CD4-positive, alpha-beta T cell treated with Interleukin-2 at 100 ng/mL for 4 hours (primary cell): Measurements from ENCODE around the gene PTPRN2.
"Not testable (repeated sequence)": the region's sequence is repeated elsewhere in the genome, so short reads cannot be mapped to it uniquely, and the experiment has no call there.

Experiments used
- DNase-seq: peaks from one replicate; pipeline ENCODE4 v3.0.0-alpha.2; 2020; ENCODE audit warnings: low spot score

The PTPRN2 gene

GRCh38 chr7:157947504-157947903 is 640.1 kb downstream of the PTPRN2 start:
- no peak for DNase-seq

DNA sequence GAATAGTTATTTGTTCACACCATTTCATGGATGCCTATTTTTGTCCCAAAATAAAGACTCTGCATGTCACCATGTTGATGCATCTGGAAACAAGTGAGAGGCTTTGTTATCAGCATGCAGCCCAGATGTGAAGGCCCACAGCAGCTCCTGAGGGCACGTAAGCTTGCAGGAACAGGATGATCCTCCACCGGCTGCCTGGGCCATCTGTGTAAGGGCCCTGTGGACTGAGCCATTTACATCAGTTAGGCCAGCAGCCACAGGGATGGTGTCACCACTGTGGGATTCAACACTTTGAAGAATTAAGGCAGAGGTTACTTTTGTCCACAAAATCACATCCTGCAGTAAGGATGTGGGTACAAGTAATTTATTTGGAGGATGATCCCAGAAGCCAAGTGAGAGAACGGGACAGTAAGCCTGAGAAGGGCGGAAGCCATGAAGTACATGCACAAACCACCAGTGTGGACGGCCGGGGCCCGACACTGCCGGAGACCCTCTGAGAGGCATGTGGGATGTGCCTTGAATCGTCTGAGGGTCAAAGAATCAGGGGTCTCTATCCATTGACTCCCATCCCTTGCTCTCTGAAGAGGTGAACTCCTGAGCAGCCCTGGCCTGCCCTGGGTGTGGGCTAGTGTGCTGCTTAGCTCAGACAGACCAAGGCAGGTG is 641.1 kb downstream of the PTPRN2 start:
- DNase-seq = no peak

GRCh38 chr7:157945401-157945800 is 642.2 kb downstream of the PTPRN2 start:
- no peak for DNase-seq

DNA sequence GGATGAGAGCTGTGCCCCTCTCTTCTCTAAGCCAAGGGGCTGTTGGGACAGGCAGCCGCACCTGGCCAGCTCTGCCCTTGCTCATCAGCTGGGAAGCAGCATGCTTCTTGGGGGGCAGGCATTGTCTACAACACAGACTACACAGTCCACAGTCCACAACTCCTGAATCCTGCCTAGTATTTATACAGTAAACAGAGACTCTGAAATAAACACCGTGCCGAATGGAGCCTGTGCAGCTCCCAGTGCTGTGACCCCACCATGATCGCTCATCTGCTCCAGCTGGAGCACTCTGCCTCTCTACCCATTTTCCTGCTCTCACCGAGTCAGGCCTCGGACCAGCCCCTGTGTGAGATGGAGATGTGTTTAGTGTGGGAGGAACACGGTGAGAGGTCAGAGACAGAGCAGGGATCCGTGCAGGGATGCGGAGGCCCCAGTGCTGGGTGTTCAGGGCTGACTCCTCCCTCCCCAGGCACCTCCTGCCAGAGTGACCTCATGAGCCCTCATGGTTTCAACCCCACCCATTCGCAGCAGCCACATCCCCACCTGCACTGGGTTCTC is 642.8 kb downstream of the PTPRN2 start:
- DNase-seq = no peak

DNA sequence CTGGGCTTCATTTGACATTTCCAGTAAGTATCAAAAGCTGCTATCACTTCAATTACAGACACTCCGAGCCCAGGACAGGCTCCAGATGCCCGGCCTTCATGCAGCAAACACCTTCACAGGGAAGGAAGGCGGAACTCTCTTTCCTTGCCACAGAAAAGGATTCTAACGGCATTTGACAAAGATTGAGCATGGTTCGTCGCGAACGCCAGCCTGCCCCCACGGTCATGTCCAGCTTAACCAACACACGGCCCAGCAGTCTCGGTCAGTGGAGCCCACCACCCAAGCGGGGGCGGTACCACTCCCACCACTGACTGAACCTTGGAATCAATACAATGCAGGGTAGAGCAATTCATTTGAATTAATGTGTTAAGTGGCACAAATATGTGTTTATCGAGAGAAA is 643.6 kb downstream of the PTPRN2 start:
- DNase-seq = no peak

DNA sequence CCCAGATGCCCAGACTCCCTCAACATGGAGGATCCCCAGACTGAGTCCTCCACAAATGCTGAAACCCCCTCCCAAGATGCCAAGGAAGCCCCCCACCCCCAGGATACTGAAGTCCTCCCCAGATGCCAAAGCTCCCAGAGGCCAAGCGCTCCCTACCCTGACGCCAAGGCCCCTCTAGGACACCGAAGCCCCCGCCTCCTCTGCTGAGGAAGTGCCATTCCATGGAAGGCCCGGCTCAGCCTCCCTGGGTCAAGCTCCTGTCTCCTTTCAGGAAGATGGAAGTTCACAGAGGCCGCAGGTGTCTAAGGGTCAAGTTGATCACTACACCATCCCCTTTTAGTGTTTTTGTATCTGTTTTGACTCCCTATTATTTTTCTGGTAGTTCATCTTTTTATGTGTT is 644.1 kb downstream of the PTPRN2 start:
- DNase-seq = no peak

DNA sequence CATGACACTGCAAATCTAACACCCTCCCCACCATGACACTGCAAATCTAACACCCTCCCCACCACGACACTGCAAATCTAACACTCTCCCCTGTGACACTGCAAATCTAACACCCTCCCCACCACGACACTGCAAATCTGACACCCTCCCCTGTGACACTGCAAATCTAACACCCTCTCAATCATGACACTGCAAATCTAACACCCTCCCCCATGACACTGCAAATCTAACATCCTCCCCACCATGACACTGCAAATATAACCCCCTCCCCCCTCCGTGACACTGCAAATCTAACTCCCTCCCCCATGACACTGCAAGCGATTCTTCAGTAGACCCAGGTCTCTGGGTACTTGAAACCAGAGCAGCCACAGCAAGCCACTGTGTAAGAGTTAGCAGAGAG is 646.4 kb downstream of the PTPRN2 start:
- no peak for DNase-seq

- no peak for DNase-seq
These were observed 647.1 kb downstream of the PTPRN2 start for GRCh38 chr7:157940497-157940896.

GRCh38 chr7:157938211-157938610 is 649.4 kb downstream of the PTPRN2 start:
- DNase-seq = no peak

DNA sequence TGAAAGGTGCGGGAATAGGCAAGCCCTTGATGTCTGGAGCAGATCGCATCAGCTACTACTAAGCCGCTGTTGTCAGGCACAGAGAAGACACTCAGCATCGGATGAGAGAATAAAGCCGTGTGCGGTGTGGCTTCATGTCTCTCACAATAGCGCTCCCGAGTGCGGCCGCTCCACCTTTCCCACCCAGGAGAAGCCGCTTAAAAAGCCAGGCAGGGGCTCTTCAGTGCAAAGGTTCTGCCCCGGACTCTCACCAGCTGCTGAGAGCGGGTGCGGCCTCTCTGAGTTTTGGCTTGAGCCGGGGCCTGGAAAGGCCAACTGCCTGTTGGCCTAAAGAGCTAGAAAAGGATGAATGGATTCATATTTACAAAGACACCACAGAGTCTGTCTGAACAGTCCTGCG is 650.2 kb downstream of the PTPRN2 start:
- DNase-seq = no peak

DNA sequence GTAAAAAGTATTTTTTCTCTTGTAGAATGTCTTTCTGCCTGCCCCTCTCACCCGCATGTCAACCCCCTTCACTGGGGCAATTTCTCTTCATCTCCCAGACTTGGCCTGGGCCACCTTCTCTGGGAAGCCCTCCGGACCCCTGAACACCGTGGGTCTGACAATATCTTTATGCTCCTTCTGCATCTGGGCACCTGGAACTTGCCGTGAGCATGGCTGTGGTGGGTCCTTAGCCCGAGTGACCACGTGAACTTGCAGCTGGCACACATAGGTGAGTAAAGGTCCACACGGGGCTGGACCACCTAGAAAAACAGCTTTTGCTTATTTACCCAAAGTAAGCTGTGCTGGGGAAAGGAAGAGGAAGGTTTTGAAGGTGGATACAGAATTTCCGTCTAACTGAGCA is 650.6 kb downstream of the PTPRN2 start:
- DNase-seq = no peak

DNA sequence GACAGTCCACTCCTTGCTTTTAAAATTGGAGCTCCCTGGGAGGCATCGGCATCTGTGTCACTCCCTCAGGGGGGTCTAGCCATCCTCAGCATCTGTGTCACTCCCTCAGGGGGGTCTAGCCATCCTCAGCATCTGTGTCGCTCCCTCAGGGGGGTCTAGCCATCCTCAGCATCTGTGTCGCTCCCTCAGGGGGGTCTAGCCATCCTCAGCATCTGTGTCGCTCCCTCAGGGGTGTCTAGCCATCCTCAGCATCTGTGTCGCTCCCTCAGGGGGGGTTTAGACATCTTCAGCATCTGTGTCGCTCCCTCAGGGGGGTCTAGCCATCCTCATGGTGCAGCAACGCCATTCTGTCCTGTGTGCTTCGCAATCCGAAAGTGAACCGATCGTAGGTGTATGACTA is 651.9 kb downstream of the PTPRN2 start:
- not testable (repeated sequence) for DNase-seq

DNA sequence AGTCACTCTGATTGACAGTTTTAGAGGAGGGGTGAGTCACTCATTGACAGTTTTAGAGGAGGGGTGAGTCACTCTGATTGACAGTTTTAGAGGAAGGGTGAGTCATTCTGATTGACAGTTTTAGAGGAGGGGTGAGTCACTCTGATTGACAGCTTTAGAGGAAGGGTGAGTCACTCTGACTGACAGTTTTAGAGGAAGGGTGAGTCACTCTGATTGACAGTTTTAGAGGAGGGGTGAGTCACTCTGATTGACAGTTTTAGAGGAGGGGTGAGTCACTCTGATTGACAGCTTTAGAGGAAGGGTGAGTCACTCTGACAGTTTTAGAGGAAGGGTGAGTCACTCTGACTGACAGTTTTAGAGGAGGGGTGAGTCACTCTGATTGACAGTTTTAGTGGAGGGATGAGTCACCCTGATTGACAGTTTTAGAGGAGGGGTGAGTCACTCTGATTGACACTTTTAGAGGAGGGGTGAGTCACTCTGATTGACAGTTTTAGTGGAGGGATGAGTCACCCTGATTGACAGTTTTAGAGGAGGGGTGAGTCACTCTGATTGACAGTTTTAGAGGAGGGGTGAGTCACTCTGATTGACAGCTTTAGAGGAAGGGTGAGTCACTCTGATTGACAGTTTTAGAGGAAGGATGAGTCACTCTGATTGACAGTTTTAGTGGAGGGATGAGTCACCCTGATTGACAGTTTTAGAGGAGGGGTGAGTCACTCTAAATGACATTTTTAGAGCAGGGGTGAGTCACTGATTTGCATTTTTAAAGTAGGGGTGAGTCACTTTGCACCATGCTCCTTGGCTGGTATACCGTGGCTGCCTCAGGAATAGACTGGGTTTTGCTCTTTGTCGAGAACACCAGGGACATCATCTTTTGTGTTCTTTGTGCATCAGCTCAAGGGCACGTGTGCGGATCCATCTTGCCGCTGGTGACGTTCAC is 654.1 kb downstream of the PTPRN2 start:
- not testable (repeated sequence) for DNase-seq

- no peak for DNase-seq
These were observed 655.0 kb downstream of the PTPRN2 start for GRCh38 chr7:157932498-157933218.

DNA sequence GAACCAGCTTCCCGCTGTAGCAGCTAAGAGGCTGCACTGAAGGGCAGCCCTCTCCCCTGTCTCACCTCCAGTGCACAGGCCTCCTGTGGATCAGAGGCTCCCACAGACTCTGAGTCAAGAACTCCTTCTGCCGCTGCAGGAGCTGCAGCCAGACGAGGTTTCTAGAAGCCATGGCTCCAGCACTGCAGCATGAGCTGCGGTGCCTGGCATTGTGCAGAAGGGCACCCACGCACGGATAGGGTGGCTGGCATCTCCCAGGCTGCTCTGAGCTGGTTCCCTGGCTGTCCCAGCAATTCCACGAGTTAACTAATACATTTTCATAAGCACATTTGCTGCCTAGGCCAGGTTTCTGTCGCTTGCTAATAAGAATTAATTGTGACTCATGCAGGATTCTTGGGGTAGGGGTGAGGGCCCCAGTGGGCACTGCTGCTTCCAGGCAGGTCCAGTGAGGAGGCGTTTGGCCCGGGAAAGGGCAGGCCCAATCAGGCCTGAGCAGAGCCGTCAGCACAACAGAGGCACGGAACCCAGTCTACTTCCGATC is 656.6 kb downstream of the PTPRN2 start:
- DNase-seq = no peak

DNA sequence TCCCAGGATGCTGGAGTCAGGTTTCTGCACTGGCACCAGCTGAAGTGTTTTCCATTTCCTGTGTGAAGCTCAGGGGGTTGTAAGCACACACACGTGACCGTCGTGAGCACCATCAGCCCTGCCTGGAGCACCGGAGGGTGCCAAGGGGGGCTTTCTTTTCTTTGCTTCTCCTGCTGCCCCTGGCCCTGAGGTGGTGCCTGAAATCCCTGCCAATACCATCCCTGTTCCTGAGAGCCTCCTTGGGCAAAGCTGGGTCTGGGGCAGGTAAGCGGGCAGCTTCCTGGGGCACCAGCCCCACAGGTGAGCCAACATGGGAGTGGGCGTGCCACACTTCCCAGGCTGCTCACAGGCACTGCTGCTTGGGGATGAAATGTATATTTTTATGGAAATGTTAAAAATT is 657.2 kb downstream of the PTPRN2 start:
- DNase-seq = no peak

- no peak for DNase-seq
These were observed 658.0 kb downstream of the PTPRN2 start for GRCh38 chr7:157929671-157930070.

GRCh38 chr7:157928808-157929425 is 658.7 kb downstream of the PTPRN2 start:
- no peak for DNase-seq

GRCh38 chr7:157928171-157928794 is 659.3 kb downstream of the PTPRN2 start:
- DNase-seq = no peak

GRCh38 chr7:157927313-157927925 is 660.2 kb downstream of the PTPRN2 start:
- DNase-seq = no peak
